ENCODE results near the gene PPP1R9B.

Gene PPP1R9B

GRCh38 chr17:50173335-50173941 is 23.0 kb upstream of the PPP1R9B start:
- DNase-seq, result no peak

- no peak for DNase-seq
These were observed 22.5 kb upstream of the PPP1R9B start for GRCh38 chr17:50172936-50173334.

- DNase-seq, result no peak
These were observed 21.7 kb upstream of the PPP1R9B start for GRCh38 chr17:50172130-50172529.

GRCh38 chr17:50171371-50172071 is 21.0 kb upstream of the PPP1R9B start:
- no peak for DNase-seq

GRCh38 chr17:50170662-50171370 is 20.3 kb upstream of the PPP1R9B start:
- DNase-seq, result no peak

GRCh38 chr17:50169881-50170459 is 19.5 kb upstream of the PPP1R9B start:
- no peak for DNase-seq

- peak; percentile 30 for DNase-seq
These were observed 18.8 kb upstream of the PPP1R9B start for GRCh38 chr17:50169121-50169764.

GRCh38 chr17:50168319-50168718 is 17.8 kb upstream of the PPP1R9B start:
- DNase-seq, result no peak

GRCh38 chr17:50167371-50167770 is 16.9 kb upstream of the PPP1R9B start:
- no peak for DNase-seq

GRCh38 chr17:50166518-50167181 is 16.2 kb upstream of the PPP1R9B start:
- DNase-seq, result no peak

GRCh38 chr17:50165867-50166517 is 15.5 kb upstream of the PPP1R9B start, which contains the start of gene SGCA:
TSS of gene SGCA (plus strand) at chr17:50166005. CDS start at chr17:50166041, 36 bp downstream.
- DNase-seq, result no peak

GRCh38 chr17:50165466-50165865 is 15.0 kb upstream of the PPP1R9B start:
- no peak for DNase-seq

- DNase-seq, result no peak
These were observed 14.6 kb upstream of the PPP1R9B start for GRCh38 chr17:50165066-50165465.

- DNase-seq, result no peak
These were observed 14.2 kb upstream of the PPP1R9B start for GRCh38 chr17:50164697-50164988.

- no peak for DNase-seq
These were observed 13.6 kb upstream of the PPP1R9B start for GRCh38 chr17:50163843-50164696.

GRCh38 chr17:50162466-50163254 is 12.2 kb upstream of the PPP1R9B start:
- no peak for DNase-seq

GRCh38 chr17:50161911-50162288 is 11.4 kb upstream of the PPP1R9B start:
- DNase-seq, result no peak

- peak; percentile 94 for DNase-seq
These were observed 10.8 kb upstream of the PPP1R9B start for GRCh38 chr17:50161023-50161910.

GRCh38 chr17:50157891-50158290 is 7.4 kb upstream of the PPP1R9B start:
- no peak for DNase-seq
